BLaER1 (cell line): ENCODE results near the gene ABCB9.

Source experiments
- H3K27ac ChIP-seq: shearing (Covaris generic); formaldehyde crosslinking; 2 replicates; pipeline ENCODE4 v1.8.1; 2022
- H3K27me3 ChIP-seq: shearing (Covaris generic); formaldehyde crosslinking; 2 replicates; pipeline ENCODE4 v1.8.1; 2022
- H3K36me3 ChIP-seq: shearing (Covaris generic); formaldehyde crosslinking; 2 replicates; pipeline ENCODE4 v1.8.1; 2022
- H3K4me1 ChIP-seq: shearing (Covaris generic); formaldehyde crosslinking; 2 replicates; pipeline ENCODE4 v1.8.1; 2022
- H3K4me2 ChIP-seq: shearing (Covaris generic); formaldehyde crosslinking; 2 replicates; pipeline ENCODE4 v1.8.1; 2022
- H3K4me3 ChIP-seq: shearing (Covaris generic); formaldehyde crosslinking; 2 replicates; pipeline ENCODE4 v1.8.1; 2022
- H3K9ac ChIP-seq: shearing (Covaris generic); formaldehyde crosslinking; 2 replicates; pipeline ENCODE4 v1.8.1; 2022
- H3K9me3 ChIP-seq: shearing (Covaris generic); formaldehyde crosslinking; 2 replicates; pipeline ENCODE4 v1.8.1; 2022
- H4K20me1 ChIP-seq: shearing (Covaris generic); formaldehyde crosslinking; 2 replicates; pipeline ENCODE4 v1.8.1; 2022
- Cebpa-rat ChIP-seq: shearing (Covaris generic); IDR thresholded peaks from 2 replicates; pipeline ENCODE4 v1.8.1; 2022

ABCB9 gene

GRCh38 chr12:122966743-122967550, 684 bp upstream of the ABCB9 start:
- Histone ChIP-seq H3K4me3 (no peak overlapping the region), H4K20me1 (0 out of 2 replicates have a peak, but pooled peaks cover 30% of the 10 kb centered on the region), H3K4me1 (peaks cover 38% of the 10 kb centered on the region), H3K27ac (no peak overlapping the region), H3K9me3 (no peaks in the 10 kb centered on the region), H3K36me3 (0 out of 2 replicates have a peak, but pooled peaks cover 5% of the 10 kb centered on the region), H3K4me2 (peak overlapping the region; percentile 37; the same call in 1 of the 2 replicates), H3K9ac (no peak overlapping the region), H3K27me3 (no peaks in the 10 kb centered on the region)
- TF ChIP-seq Cebpa-rat = no peak

GRCh38 chr12:122965321-122965751, 927 bp downstream of the ABCB9 start:
- Histone ChIP-seq H3K9ac (peak overlapping the region; percentile 82), H3K4me2 (peak overlapping the region; percentile 96), H3K4me3 (peak overlapping the region; percentile 82), H3K36me3 (peaks cover 10% of the 10 kb centered on the region), H4K20me1 (0 out of 2 replicates have a peak, but pooled peaks cover 31% of the 10 kb centered on the region), H3K27ac (peak overlapping the region; percentile 51), H3K4me1 (peaks cover 46% of the 10 kb centered on the region), H3K9me3 (no peaks in the 10 kb centered on the region), H3K27me3 (no peaks in the 10 kb centered on the region)
- TF ChIP-seq Cebpa-rat = no peak

GRCh38 chr12:122964439-122965257, 1.6 kb downstream of the ABCB9 start:
- H3K36me3 ChIP-seq = peaks cover 17% of the 10 kb centered on the region
- peak overlapping the region; percentile 82; the same call in 1 of the 2 replicates for H3K4me3 ChIP-seq
- peak overlapping the region; percentile 96 for H3K4me2 ChIP-seq
- H3K9me3 ChIP-seq = no peaks in the 10 kb centered on the region
- no peak overlapping the region for H3K27ac ChIP-seq
- H4K20me1 ChIP-seq = 0 out of 2 replicates have a peak, but pooled peaks cover 31% of the 10 kb centered on the region
- H3K27me3 ChIP-seq = no peaks in the 10 kb centered on the region
- H3K9ac ChIP-seq = peak overlapping the region; percentile 82; the same call in 1 of the 2 replicates
- H3K4me1 ChIP-seq = peaks cover 46% of the 10 kb centered on the region
- no peak for TF ChIP-seq Cebpa-rat

GRCh38 chr12:122963941-122964265, 2.4 kb downstream of the ABCB9 start:
- Histone ChIP-seq H3K4me1 (peaks cover 46% of the 10 kb centered on the region), H3K27me3 (no peaks in the 10 kb centered on the region), H3K4me3 (no peak overlapping the region), H3K9me3 (no peaks in the 10 kb centered on the region), H4K20me1 (0 out of 2 replicates have a peak, but pooled peaks cover 31% of the 10 kb centered on the region), H3K27ac (no peak overlapping the region), H3K9ac (no peak overlapping the region), H3K4me2 (0 out of 2 replicates have a peak overlapping the region, but pooled peaks have one; percentile 6), H3K36me3 (peaks cover 25% of the 10 kb centered on the region)
- no peak for TF ChIP-seq Cebpa-rat

- peaks cover 45% of the 10 kb centered on the region for H3K36me3 ChIP-seq
- peaks cover 43% of the 10 kb centered on the region for H3K4me1 ChIP-seq
- no peak for TF ChIP-seq Cebpa-rat
- peak overlapping the region; percentile 26; the same call in 1 of the 2 replicates for H3K9ac ChIP-seq
- no peaks in the 10 kb centered on the region for H3K9me3 ChIP-seq
- H3K4me2 ChIP-seq = peak overlapping the region; percentile 12; the same call in 1 of the 2 replicates
- 0 out of 2 replicates have a peak, but pooled peaks cover 31% of the 10 kb centered on the region for H4K20me1 ChIP-seq
- 0 out of 2 replicates have a peak overlapping the region, but pooled peaks have one; percentile 9 for H3K27ac ChIP-seq
- no peaks in the 10 kb centered on the region for H3K27me3 ChIP-seq
- no peak overlapping the region for H3K4me3 ChIP-seq
These were observed 4.5 kb downstream of the ABCB9 start for GRCh38 chr12:122961531-122962329.

GRCh38 chr12:122960193-122960569, 6.1 kb downstream of the ABCB9 start:
- H3K27me3 ChIP-seq = no peaks in the 10 kb centered on the region
- no peak overlapping the region for H3K27ac ChIP-seq
- H3K4me1 ChIP-seq = peaks cover 33% of the 10 kb centered on the region
- H3K4me2 ChIP-seq = no peak overlapping the region
- H3K9ac ChIP-seq = no peak overlapping the region
- TF ChIP-seq Cebpa-rat = no peak
- no peaks in the 10 kb centered on the region for H3K9me3 ChIP-seq
- peaks cover 59% of the 10 kb centered on the region for H3K36me3 ChIP-seq
- no peak overlapping the region for H3K4me3 ChIP-seq
- H4K20me1 ChIP-seq = 0 out of 2 replicates have a peak, but pooled peaks cover 28% of the 10 kb centered on the region

- no peak overlapping the region for H3K27ac ChIP-seq
- H3K9ac ChIP-seq = no peak overlapping the region
- no peaks in the 10 kb centered on the region for H3K9me3 ChIP-seq
- no peak overlapping the region for H3K4me3 ChIP-seq
- peaks cover 33% of the 10 kb centered on the region for H3K4me1 ChIP-seq
- peaks cover 58% of the 10 kb centered on the region for H3K36me3 ChIP-seq
- no peak overlapping the region for H3K4me2 ChIP-seq
- 0 out of 2 replicates have a peak, but pooled peaks cover 28% of the 10 kb centered on the region for H4K20me1 ChIP-seq
- no peaks in the 10 kb centered on the region for H3K27me3 ChIP-seq
- TF ChIP-seq Cebpa-rat = no peak
These were observed 6.6 kb downstream of the ABCB9 start for GRCh38 chr12:122959566-122960192.

GRCh38 chr12:122958198-122958888, 7.9 kb downstream of the ABCB9 start:
- Histone ChIP-seq H3K36me3 (peaks cover 55% of the 10 kb centered on the region), H3K4me1 (peaks cover 35% of the 10 kb centered on the region), H3K4me3 (no peak overlapping the region), H4K20me1 (0 out of 2 replicates have a peak, but pooled peaks cover 19% of the 10 kb centered on the region), H3K27ac (no peak overlapping the region), H3K9ac (no peak overlapping the region), H3K4me2 (no peak overlapping the region), H3K27me3 (no peaks in the 10 kb centered on the region), H3K9me3 (no peaks in the 10 kb centered on the region)
- TF ChIP-seq Cebpa-rat = no peak
